HEK293 (cell line): Measurements from ENCODE around the gene HERPUD2.

ENCODE experiments used
- CTCF ChIA-PET: fragments of 350-600 bp; formaldehyde crosslinking; extraction: SDS; loops from one replicate; lab custom pipeline; 2021; ENCODE audit warnings: antibody characterized with exemption; lab: Yijun Ruan, JAX
- POLR2A ChIA-PET: fragments of 300-600 bp; formaldehyde crosslinking; extraction: SDS; loops from one replicate; lab custom pipeline; 2020; ENCODE audit warnings: antibody characterized with exemption, inconsistent platforms; lab: Yijun Ruan, JAX
- H3K27ac ChIP-seq: fragments of 200-500 bp; sonication (Bioruptor generic); 2 replicates; pipeline ENCODE4 v1.5.1; 2014; ENCODE audit warnings: low read depth, low read length, control low read depth, inconsistent platforms; ENCODE audit errors: extremely low read depth
- H3K36me3 ChIP-seq, 2 experiments: fragments of 200-500 bp in 1 of 2; sonication (Bioruptor generic) in 1 of 2; 1 replicate in 1 of 2; 2 replicates in 1 of 2; pipeline ENCODE4 v1.5.1; 2014 to 2017; ENCODE audit warnings: inconsistent platforms in 2 of 2, low read length in 2 of 2; ENCODE audit not compliant: control insufficient read depth in 2 of 2, insufficient read depth in 1 of 2
- H3K4me1 ChIP-seq: fragments of 200-500 bp; sonication (Bioruptor generic); 2 replicates; pipeline ENCODE4 v1.5.1; 2014; ENCODE audit warnings: mild to moderate bottlenecking, low read length, inconsistent platforms; ENCODE audit not compliant: control insufficient read depth, insufficient read depth
- H3K4me3 ChIP-seq: 2 replicates; pipeline ENCODE4 v1.5.1; 2011; ENCODE audit warnings: low read depth, mild to moderate bottlenecking, control low read depth, low read length, moderate library complexity
- H3K9me3 ChIP-seq: fragments of 200-500 bp; sonication (Bioruptor generic); 2 replicates; pipeline ENCODE4 v1.5.1; 2014; ENCODE audit warnings: low read depth, low read length, inconsistent platforms; ENCODE audit not compliant: control insufficient read depth, insufficient read depth
- KLF10 ChIP-seq: fragments of 450-650 bp; IDR thresholded peaks from 2 replicates; pipeline ENCODE4 v1.5.1; 2018; ENCODE audit warnings: missing biosample characterization, mild to moderate bottlenecking, missing genetic modification characterization
- PRDM1 ChIP-seq: fragments of 450-650 bp; formaldehyde crosslinking; IDR thresholded peaks from 2 replicates; pipeline ENCODE4; 2016; ENCODE audit warnings: missing biosample characterization, missing genetic modification characterization
- SP3 ChIP-seq: fragments of 450-650 bp; formaldehyde crosslinking; IDR thresholded peaks from 2 replicates; pipeline ENCODE4 v1.5.1; 2016; ENCODE audit warnings: missing biosample characterization, missing genetic modification characterization
- TCF7L2 ChIP-seq: IDR thresholded peaks from 2 replicates; pipeline ENCODE4 v1.6.1; 2011; ENCODE audit warnings: low read depth, mild to moderate bottlenecking, inconsistent platforms, low read length, moderate library complexity, borderline replicate concordance
- YY2 ChIP-seq: fragments of 450-650 bp; formaldehyde crosslinking; IDR thresholded peaks from 2 replicates; pipeline ENCODE4 v1.5.1; 2016; ENCODE audit warnings: missing biosample characterization, missing genetic modification characterization
- ZBTB21 ChIP-seq: fragments of 450-650 bp; formaldehyde crosslinking; IDR thresholded peaks from 2 replicates; pipeline ENCODE4 v1.5.1; 2017; ENCODE audit warnings: missing biosample characterization, missing genetic modification characterization
- ZBTB7A ChIP-seq: fragments of 450-650 bp; formaldehyde crosslinking; IDR thresholded peaks from 2 replicates; pipeline ENCODE4 v1.5.1; 2016; ENCODE audit warnings: low read depth, missing biosample characterization, missing genetic modification characterization
- ZNF2 ChIP-seq: fragments of 450-650 bp; formaldehyde crosslinking; IDR thresholded peaks from 2 replicates; pipeline ENCODE4 v1.5.1; 2016; ENCODE audit warnings: missing biosample characterization, missing genetic modification characterization
- ZNF248 ChIP-seq: fragments of 450-650 bp; formaldehyde crosslinking; IDR thresholded peaks from 2 replicates; pipeline ENCODE4 v1.5.1; 2017; ENCODE audit warnings: missing biosample characterization, missing genetic modification characterization
- ZNF354C ChIP-seq: fragments of 450-650 bp; formaldehyde crosslinking; IDR thresholded peaks from 2 replicates; pipeline ENCODE4 v1.5.1; 2016; ENCODE audit warnings: missing biosample characterization, missing genetic modification characterization, low read depth, borderline replicate concordance
- ZNF596 ChIP-seq: fragments of 450-650 bp; IDR thresholded peaks from 2 replicates; pipeline ENCODE4 v1.5.0; 2018; ENCODE audit warnings: missing biosample characterization, mild to moderate bottlenecking, missing genetic modification characterization, moderate library complexity
- ZNF610 ChIP-seq: fragments of 450-650 bp; formaldehyde crosslinking; IDR thresholded peaks from 2 replicates; pipeline ENCODE4 v1.5.1; 2016; ENCODE audit warnings: missing biosample characterization, missing genetic modification characterization, borderline replicate concordance
- ZNF677 ChIP-seq: fragments of 450-650 bp; IDR thresholded peaks from 2 replicates; pipeline ENCODE4 v1.5.0; 2018; ENCODE audit warnings: missing biosample characterization, mild to moderate bottlenecking, missing genetic modification characterization, moderate library complexity
- ZNF843 ChIP-seq: fragments of 450-650 bp; formaldehyde crosslinking; IDR thresholded peaks from 2 replicates; pipeline ENCODE4 v1.5.1; 2016; ENCODE audit warnings: missing biosample characterization, missing genetic modification characterization
- TF ChIP-seq, protein P1 (sequence below): fragments of 450-650 bp; formaldehyde crosslinking; IDR thresholded peaks from 2 replicates; pipeline ENCODE4 v1.5.1; 2017; ENCODE audit warnings: missing biosample characterization, mild to moderate bottlenecking, missing genetic modification characterization, moderate library complexity
- TF ChIP-seq, protein P2 (sequence below): fragments of 450-650 bp; formaldehyde crosslinking; IDR thresholded peaks from 2 replicates; pipeline ENCODE4 v1.5.1; 2016; ENCODE audit warnings: missing biosample characterization, missing genetic modification characterization

HERPUD2 gene

DNA sequence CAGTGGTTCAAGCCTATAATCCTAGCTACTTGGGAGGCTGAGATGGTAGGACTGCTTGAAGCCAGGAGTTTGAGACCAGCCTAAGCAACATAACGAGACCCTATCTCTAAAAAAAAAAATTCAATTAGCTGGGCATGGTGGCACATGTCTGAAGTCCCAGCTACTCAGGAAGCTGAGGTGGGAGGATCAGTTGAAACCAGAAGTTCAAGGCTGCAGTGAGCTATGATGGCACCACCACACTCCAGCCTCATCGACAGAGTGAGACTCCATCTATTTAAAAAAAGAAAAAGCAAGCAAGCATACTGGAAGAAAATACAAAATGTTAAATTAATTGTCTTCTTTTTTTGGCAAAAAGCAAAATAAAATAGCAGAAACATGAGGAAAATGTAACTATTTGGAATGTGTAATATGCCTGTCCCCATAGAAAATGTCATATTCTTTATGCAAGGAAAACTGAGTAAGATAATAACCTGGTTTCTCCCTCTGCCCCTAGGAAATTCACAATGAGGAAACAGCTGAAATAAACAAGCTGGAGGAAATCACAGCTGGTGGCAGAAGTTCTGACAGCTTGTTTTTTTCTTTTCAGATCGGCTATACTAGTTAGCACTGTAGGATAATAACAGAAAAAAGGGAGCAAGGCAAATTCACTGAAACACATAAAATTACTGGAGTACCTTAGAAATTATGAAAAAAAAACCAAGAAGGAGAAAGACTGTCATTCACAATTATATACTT lies 48.5 kb downstream of the HERPUD2 start:
- Histone ChIP-seq H3K4me1 (peaks cover 14% of the 10 kb centered on the region), H3K4me3 (no peak overlapping the region), H3K9me3 (no peaks in the 10 kb centered on the region), H3K27ac (no peak overlapping the region), H3K36me3 (no peaks in the 10 kb centered on the region; a peak in 1 of 3 replicates)
- POLR2A ChIA-PET: no interaction called here
- CTCF ChIA-PET: interaction anchor here (0.5 to 1.7 kb wide), 5 partner anchors 22 to 192 kb away, joined by 3 to 4 read pairs (median 3); no protein-coding TSS in a partner anchor
- 0 out of 2 replicates have a peak, but pooled peaks have one; percentile 5 for TF ChIP-seq PRDM1 (tag by site-specific recombination)
- TF ChIP-seq ZBTB7A: no peak

DNA sequence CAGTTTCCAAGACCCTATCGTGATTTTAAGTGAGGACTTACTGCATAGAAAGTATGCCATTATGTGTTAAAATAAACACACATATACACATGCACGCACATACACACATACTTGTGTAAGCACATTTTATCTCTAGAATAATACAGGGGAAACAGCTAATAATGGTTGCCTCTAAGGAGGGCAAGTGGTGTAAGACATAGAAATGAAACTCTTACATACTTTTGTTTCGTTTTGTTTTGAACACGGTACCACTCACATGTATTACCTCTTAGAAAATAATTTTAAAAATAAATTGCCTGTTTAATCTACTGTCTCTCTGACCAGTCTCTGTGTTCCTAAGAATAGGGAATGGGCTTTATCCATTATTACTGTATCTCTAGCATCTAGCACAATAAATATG lies 49.2 kb downstream of the HERPUD2 start:
- POLR2A ChIA-PET: no interaction called here
- TF ChIP-seq YY2 (tag by site-specific recombination) (no peak), SP3 (no peak), KLF10 (tag by site-specific recombination) (no peak), ZNF248 (tag by site-specific recombination) (no peak), ZNF2 (tag by site-specific recombination) (no peak), ZNF843 (tag by site-specific recombination) (no peak), ZNF354C (tag by site-specific recombination) (no peak), ZNF596 (tag by site-specific recombination) (no peak), ZNF677 (tag by site-specific recombination) (no peak), TCF7L2 (no peak), ZBTB21 (tag by site-specific recombination) (no peak), ZNF610 (tag by site-specific recombination) (no peak)
- TF ChIP-seq, protein P1, sequence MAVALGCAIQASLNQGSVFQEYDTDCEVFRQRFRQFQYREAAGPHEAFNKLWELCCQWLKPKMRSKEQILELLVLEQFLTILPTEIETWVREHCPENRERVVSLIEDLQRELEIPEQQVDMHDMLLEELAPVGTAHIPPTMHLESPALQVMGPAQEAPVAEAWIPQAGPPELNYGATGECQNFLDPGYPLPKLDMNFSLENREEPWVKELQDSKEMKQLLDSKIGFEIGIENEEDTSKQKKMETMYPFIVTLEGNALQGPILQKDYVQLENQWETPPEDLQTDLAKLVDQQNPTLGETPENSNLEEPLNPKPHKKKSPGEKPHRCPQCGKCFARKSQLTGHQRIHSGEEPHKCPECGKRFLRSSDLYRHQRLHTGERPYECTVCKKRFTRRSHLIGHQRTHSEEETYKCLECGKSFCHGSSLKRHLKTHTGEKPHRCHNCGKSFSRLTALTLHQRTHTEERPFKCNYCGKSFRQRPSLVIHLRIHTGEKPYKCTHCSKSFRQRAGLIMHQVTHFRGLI (tag by site-specific recombination): no peak
- TF ChIP-seq, protein P2, sequence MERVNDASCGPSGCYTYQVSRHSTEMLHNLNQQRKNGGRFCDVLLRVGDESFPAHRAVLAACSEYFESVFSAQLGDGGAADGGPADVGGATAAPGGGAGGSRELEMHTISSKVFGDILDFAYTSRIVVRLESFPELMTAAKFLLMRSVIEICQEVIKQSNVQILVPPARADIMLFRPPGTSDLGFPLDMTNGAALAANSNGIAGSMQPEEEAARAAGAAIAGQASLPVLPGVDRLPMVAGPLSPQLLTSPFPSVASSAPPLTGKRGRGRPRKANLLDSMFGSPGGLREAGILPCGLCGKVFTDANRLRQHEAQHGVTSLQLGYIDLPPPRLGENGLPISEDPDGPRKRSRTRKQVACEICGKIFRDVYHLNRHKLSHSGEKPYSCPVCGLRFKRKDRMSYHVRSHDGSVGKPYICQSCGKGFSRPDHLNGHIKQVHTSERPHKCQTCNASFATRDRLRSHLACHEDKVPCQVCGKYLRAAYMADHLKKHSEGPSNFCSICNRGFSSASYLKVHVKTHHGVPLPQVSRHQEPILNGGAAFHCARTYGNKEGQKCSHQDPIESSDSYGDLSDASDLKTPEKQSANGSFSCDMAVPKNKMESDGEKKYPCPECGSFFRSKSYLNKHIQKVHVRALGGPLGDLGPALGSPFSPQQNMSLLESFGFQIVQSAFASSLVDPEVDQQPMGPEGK (tag by site-specific recombination): no peak
- Histone ChIP-seq H3K4me3 (no peak overlapping the region), H3K4me1 (peaks cover 14% of the 10 kb centered on the region), H3K36me3 (no peaks in the 10 kb centered on the region; a peak in 1 of 3 replicates), H3K9me3 (no peaks in the 10 kb centered on the region), H3K27ac (no peak overlapping the region)
- CTCF ChIA-PET: interaction anchor here (0.6 to 1.7 kb wide), 3 partner anchors 21 to 156 kb away, joined by 3 to 4 read pairs (median 4); no protein-coding TSS in a partner anchor
